GM18867 (cell line): ENCODE measurements around the gene HMG20A.
"Not testable (repeated sequence)": the region's sequence is repeated elsewhere in the genome, so short reads cannot be mapped to it uniquely, and the experiment has no call there.

ENCODE experiments used
- ATAC-seq: cut with Tn5 transposase; IDR thresholded peaks from one replicate; pipeline ENCODE4 v1.9.1; 2021; ENCODE audit warnings: mild to moderate bottlenecking, moderate library complexity; ENCODE audit not compliant: unreplicated experiment

HMG20A gene

DNA sequence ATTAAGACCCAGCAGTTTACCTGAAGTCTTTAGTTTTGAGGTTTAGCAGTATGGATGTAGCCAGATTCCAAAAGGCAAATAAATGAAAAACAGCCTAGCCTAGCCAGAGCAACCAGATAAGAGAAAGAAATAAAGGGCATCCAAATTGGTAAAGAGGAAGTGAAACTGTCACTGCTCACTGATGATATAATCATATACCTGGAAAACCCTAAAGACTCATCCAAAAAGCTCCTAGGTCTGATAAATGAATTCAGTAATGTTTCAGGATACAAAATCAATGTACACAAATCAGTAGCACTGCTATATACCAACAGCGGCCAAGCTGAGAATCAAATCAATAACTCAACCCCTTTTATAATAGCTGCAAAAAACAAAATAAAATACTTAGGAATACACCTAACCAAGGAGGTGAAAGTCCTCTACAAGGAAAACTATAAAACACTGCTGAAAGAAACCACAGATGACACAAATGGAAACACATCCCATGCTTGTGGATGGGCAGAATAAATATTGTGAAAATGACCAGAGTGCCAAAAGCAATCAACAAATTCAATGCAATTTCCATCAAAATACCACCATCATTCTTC, 14.4 kb upstream of the HMG20A start:
- ATAC-seq: not testable (repeated sequence)

DNA sequence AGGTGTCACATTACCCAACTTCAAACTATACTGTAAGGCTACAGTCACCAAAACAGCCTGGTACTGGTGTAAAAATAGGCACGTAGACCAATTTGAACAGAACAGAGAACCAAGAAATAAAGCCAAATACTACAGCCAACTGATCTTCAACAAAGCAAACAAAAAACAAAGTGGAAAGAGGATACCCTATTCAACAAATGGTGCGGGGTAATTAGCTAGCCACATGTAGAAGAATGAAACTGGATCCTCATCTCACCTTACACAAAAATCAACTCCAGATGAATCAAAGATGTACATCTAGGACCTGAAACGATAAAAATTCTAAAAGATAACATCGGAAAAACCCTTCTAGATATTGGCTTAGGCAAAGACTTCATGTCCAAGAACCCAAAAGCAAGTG, 13.8 kb upstream of the HMG20A start:
- ATAC-seq: no peak

DNA sequence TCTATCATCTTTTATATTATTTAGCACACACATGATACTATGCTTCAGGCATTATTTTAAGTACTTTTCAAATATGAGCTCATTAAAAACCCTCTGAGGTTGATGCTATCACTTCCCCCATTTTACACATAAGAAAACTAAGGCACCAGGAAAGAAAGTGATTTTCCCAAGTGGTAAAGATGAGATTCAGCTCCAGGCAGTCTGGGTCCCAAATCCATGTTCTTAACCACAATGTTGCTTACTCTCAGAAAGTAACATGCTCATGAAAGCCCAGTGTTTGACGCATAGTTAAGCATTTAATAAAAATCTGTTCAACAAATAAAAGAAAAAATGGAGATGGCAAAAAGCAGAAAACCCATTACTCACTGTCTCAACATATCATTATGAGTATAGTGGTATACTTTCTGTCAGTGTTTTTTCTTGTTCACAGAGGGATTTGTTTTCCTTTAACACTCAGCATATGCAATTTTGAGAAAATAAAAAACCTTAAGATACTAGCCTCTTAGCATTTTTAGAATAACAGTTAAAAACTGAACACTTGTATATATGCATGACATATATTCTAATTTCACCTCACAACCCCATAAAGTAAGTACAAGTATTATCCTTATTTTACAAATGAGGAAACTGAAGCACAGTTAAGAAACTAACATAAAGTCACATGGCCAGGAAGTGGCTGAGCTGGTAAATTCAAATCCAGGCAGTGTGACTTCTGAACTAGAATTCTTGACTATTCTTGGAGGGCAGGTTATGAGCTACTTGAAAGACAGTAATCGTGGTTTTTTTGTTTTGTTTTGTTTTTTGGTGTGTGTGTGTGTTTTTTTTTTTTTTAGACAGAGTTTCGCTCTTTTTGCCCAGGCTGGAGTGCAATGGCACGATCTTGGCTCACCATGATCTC, 11.2 kb upstream of the HMG20A start:
- peak; percentile 88 for ATAC-seq

DNA sequence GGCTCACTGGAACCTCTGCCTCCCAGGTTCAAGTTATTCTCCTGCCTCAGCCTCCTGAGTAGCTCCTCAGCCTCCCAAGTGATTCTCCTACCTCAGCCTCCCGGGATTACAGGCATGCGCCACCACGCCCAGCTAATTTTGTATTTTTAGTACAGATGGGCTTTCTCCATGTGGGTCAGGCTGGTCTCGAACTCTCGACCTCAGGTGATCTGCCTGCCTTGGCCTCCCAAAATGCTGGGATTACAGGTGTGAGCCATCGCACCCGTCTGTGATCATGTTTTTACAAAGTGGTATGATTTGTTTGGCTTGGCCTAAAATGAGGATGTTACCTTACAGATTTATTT, 10.6 kb upstream of the HMG20A start:
- not testable (repeated sequence) for ATAC-seq

DNA sequence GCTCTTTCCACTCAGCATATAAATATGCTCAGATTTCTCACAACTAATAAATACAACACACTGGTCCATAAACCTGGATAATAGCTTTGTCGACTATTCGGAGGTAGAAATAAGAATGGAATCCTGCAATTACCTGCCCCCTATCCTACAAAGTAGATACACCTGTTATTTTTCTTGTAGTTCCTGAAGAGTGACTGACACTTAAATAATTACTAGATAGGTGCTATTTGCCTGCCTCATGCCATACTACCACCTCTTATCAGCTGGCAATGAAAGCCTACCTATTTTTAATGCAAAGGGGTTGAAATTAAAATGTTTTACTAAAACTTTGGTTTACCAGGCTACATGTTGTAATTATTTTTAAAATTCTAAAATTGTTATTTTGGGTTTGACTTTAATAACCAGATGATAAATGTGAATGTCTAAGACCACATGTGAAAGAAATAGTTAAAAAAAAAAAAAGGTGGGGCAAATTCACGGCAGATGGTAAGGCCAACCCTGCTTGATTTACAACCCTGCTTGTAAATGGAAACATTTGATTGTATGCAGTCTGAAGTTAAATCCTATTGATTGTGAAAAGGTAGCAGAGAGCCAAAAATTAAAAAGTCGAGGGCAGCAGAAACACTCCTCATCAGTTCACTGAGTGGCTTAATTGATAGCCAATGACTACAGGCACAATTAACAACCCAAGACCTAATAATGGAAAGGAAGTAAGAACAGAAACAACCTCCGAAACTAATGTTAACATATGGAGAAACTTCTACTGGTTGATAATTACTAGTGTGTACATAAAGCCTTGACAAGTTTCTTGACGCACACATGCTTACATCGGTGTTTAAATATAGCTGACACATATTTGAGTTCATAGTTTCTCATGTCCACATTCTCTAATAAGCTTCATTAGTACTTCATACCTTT, 9.7 kb upstream of the HMG20A start:
- ATAC-seq: no peak

DNA sequence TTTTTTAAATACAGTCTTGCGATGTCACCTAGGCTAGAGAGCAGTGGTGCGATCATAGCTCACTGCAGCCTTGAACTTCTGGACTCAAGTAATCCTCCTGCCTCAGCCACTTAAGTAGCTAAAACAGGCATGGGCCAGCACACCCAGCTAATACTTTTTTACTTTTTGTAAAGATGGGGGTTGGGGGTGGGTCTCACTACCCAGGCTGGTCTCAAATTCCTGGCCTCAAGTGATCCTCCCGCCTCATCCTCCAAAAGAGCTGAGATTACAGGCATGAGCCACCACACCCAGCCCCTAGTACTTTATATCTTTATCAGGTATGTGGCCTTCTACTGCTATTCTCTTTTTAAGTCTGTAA, 9.1 kb upstream of the HMG20A start:
- ATAC-seq: no peak

DNA sequence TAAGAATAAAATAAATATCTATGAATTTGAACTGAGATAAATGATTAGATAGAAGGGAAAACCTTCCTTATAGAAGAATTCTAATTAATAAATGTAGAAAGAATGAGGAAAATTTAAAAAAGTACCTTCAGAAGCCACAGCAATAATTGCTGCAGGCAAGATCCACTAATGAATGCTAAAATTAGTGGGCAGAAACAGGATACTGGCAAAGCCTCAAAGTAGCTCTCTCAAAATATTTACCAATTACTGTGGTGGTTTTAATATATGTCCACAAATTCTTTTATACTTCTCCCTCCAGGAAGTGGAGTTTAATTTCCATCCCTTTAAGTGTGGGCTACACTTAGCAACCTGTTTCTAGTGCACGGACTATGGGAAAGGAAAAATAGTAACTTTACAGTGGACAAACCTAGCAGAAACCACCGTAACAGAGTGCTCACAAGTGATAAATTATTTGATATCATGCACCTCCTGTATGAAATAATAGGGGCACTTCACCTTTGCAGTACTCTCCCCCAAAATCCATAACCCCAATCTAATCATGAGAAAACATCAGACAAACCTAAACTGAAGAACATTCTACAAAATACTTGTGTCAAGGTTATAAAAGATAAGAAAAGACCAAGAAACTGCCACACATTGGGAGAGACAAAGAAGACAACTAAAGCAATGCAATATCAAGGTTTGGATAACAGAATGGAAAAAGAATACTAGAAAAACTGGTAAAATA, 7.6 kb upstream of the HMG20A start:
- no peak for ATAC-seq

DNA sequence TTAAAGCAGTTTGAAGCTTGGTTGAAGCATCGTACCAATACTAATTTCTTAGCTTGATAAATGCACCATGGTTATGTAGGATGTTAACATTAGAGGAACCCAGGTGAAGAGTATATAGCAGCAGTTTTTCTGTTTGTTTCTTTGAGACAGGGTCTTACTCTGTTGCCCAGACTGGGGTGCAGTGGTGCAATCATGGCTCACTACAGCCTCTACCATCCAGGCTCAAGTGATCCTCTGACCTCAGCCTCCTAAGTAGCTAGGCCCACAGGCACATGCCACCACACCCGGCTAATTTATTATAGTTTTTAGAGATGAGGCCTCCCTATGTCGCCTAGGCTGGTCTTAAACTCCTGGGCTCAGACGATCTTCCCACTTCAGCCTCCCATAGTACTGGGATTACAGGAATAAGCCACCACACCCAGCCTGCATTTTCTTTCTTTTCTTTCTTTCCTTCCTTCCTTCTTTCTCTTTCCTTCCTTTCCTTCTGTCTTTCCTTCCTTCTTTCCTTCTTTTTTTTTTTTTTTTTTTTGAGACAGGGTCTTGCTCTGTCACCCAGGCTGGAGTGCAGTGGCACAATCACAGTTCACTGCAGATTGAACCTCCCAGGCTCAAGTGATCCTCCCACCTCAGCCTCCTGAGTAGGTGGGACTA, 6.9 kb upstream of the HMG20A start:
- ATAC-seq: no peak

DNA sequence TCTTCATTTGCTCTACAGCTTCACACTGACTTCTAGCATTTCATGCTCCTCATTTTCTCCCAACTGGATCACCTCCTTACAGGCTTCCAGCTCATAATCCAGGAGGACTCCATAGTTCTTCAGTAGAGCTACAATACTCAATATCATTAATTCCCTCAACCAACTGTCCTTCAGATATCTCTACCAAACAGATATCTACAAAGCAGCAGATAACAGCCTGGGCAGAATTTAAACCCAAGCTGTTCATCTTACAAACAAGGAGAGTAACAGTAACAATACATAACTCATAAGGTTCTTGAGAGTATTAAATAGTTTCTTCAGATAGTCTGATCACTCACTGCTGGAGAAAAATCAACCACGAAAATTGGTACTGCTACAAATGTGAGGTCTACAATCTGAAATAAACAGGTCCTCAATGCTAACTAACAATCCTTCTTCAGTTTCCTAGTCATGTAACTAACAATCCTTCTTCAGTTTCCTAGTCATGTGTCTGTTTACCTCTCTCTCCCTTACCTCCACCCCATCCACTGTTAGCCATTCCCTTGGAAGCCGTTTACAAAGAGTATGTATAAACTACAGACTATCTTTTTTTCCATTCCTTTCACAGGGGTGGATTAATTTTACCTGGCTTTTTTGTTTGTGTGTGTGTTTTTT, 5.8 kb upstream of the HMG20A start:
- ATAC-seq: no peak

DNA sequence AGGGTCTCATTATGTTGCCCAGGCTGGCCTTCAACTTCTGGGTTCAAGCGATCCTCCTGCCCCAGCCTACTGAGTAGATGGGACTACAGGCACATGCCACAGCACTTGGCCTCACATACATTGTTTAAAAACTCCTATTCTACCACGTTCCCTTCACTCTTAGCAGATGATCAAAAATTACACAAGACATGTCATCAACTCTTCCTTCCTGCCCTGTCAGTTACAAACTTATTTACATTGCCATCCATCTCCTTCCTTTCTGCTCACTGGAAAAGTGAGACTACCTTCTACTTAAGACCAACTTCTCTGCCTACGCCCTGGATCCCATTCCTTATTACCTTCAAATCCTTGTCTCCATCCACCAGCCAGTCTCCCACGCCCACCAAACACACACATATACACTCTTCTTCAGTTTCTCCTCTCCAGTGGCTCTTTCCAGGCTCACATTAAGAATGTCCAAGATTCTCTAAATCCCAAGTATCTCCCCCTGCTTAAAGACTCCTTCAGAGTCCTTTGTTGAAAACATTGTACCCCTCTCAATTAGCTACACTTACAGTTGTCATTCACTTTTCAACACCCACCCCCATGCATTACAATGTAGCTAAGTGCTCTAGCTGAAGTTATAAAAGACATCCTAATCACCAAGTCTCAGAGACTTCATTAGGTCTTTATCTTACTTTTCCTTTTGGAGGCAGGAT, 5.1 kb upstream of the HMG20A start:
- no peak for ATAC-seq

DNA sequence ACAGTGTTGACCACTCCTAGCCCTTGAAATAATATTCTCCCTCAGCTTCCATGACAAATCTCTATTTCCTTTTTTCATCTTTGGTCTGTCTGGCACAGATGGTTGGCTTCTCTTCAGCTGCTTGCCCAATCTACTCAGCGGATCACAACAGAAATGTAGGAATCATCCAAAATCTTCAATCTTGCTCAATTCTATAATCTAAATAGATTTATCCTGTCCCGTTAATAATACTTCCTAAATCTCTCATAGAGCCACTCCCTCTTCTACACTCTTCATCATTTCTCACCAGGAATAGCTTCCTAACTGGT, 4.6 kb upstream of the HMG20A start:
- no peak for ATAC-seq

DNA sequence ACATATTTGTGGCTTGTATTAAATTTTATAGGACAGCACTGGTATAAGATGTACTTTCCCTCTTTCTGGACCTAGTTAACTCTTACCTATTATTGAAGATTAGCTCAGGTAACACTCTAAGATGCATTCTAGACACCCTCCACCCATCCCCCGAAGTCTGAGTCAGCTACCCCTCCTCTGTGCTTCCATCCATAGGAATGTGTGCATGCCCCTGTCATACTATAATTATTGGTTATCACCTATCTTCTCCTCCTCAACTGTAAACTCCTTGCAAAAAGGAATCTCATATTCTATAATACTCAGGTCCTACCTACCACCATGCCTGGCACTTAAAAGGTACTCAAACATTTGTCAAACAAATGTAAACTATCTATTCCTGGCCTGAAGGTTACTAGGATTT, 3.7 kb upstream of the HMG20A start:
- ATAC-seq: no peak

DNA sequence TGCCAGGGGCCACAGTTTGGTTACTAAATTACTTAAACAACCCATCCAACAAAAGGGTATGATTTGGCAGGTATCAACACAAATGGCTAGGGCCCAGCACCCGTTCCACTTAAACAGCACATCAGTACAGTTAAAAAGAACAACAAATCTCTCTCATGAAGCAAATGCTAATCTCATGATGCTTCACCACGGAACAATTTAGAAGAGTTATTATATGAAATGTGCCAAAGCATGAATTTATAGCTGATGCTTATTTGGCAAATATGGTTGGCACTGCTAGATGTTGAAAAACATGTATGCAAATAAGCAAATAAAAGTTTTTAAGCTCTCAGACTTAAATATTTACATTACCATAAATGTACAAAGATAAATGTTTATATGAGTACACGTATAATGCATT, 3.1 kb upstream of the HMG20A start:
- no peak for ATAC-seq

DNA sequence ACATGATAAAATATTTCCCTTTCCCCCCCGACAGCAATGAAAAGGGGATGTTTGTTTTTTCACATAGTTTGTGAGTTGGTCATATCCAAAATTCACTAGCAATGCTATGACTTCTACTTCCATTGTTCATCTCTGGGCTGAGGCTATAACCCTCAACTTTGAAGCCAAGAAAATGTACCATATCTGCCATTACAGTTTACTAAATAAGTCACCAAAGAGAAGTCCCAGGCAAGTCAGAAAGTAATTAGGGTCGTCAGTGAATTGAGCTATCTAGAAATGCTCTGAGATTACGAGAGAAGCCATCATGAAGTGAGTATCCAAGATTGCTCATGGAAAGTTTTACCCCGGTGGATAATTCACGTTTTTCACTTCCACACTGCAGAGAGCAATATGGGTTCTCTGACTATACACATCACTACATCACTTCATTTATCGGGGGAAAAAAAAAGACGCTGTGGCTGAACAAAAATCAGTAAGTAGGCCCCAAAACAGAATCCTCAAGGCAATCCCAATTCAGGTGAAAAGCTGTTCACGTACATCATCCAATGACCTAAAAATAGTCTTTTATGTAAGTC, 2.2 kb upstream of the HMG20A start:
- no peak for ATAC-seq

DNA sequence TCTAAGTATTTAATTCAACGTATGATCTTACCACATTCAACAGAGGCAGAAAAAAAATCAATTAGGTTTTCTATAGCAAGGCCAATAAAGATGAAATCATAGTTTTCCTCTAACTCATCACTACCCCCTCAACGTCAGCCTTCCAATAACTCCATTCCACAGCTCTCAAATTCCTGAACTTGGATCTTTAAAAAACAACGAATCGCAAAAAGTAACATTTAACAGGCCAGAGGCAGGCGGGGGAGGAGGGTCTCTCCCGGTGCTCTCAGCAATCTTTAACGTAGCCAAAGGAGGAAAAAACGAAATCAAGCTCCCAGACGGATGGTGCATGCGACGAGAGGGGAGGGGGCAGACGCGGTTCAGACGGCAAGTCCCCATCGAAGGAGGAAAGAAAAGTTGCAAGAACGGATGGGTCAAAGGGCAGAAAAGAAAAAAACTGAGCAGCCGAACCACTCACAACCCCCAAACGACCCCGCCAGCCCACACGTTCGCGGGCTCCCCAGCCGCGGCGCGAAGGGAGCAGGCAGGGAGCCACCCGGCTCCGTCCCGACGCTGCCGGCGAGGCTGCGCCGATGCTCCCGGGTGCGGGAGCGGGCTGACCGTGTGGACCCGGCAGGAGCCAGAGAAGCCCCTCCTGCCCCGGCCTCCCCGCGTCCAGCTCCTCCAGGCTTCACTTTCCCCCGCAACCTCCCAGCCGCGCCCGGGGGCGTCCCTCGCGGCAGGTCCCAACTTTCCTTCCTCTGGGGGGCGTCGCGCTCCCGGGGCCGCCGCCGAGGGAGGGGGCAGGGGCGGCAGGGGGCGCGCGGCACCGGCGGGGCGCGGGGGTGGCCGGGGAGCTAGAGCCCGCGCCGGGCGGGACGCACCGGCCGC, 1.5 kb upstream of the HMG20A start:
- peak; percentile 0 for ATAC-seq

DNA sequence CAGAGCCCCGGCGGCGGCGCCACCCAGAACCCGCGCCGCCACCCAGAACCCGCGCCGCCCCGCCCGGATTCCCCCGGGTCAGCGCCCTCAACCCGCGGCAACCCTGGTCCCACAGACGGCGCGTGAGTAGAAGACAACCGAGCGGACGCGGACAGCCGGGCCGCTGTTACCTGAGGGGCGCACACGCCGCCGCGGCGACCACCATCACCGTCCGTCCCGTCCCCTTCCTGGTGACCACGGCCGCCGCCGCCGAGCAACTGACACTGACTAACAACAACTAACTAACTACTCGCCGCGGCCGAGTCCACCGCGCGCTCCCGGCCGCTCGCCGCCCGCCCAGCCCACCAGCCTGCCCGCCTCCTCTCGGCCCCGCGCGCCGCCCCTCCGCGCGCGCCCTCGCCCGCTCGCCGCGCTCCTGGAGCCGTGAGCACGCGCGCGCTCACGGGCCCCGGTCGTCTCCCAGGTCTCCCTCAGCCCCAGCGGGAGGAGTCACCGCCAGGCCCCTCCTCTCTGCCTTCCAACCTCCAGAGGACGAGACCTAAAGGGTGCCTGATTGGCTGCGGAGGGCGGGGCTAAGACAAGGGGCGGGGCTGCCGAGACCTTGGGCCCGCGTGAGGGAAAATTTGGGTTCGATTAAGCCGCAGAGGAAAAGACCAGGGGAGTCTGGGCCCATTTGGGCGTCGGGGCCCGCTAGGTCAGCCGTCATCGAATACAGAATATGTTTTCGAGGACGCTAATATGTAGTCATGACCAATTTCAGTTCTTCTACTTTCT, 665 bp upstream of the HMG20A start, which contains the start of gene PEAK1:
Gene PEAK1 (minus strand): TSS at position 269 of the 774 bp plus-strand sequence. CDS start 238,178 bp downstream, outside the sequence.
- ATAC-seq: peak; percentile 94

DNA sequence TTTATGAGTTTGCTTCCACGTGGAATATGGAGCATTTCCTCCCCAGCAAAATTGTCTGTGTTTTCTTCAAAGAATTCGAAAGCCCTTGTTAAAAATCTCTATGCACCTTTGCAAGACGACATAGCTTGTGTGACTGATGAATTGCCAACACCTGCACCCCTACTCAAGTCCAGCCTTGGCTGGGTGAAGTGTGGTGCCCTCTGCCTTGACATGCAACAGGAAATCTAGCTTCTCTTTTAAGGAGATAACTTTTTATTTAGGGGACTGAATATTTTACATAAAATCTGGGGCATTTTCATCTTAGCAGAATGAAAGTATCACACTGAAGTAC, 647 bp downstream of the HMG20A start:
- no peak for ATAC-seq

DNA sequence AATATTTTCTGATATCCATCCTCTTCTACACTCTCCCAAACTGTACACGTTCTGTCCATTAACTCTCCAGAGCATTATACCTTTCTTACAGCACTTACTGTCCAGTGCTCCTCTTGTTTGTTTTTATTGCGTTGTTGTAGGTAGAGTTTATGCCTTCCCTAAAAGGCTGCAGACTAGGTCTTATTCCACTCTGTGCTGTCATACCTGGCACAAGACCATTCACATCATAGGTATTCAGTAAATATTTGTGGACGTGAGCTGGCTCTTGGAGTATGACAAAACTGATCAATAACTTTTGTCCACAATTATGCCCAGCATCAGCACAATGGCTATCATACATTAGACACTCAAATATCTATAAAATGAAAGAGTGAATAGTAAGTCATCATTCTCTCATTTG, 4.4 kb downstream of the HMG20A start:
- ATAC-seq: no peak
